ENCODE data around the gene FKBP14. TPM values are rescaled to one million over a fixed set of nuclear protein-coding genes. Genes with fewer than 3 reads are reported as not detected.

Gene FKBP14
- total and polyA plus RNA-seq, 8 donors, result 26.7 to 38.9 (median 32.4) TPM

- no peaks in the 10 kb centered on the region for H3K4me1 ChIP-seq
- no peak for TF ChIP-seq CTCF (IDR thresholded peaks at IDR 0.05)
- H3K27me3 ChIP-seq, result no peaks in the 10 kb centered on the region
- intact Hi-C loops (cut with DNase I), result no loop called here
- no peak for ATAC-seq
- no peak overlapping the region for H3K4me3 ChIP-seq
- H3K36me3 ChIP-seq, result peaks cover 0 to 34% of the 10 kb centered on the region in 2 donors
- no peak overlapping the region for H3K27ac ChIP-seq
- DNase-seq, result no peak
- no peaks in the 10 kb centered on the region for H3K9me3 ChIP-seq
These were observed 13.7 kb downstream of the FKBP14 start for GRCh38 chr7:30012757-30013156.

- no peak overlapping the region for H3K4me3 ChIP-seq
These were observed 16.5 kb downstream of the FKBP14 start for GRCh38 chr7:30010021-30010420.

GRCh38 chr7:30005464-30005863, 21.0 kb downstream of the FKBP14 start:
- Histone ChIP-seq H3K36me3 (no peaks in the 10 kb centered on the region), H3K4me3 (no peak overlapping the region), H3K27ac (no peak overlapping the region), H3K9me3 (no peaks in the 10 kb centered on the region), H3K4me1 (no peaks in the 10 kb centered on the region), H3K27me3 (no peaks in the 10 kb centered on the region)
- intact Hi-C loops (cut with DNase I), result no loop called here
- no peak for ATAC-seq
- DNase-seq, result no peak
- TF ChIP-seq CTCF (IDR thresholded peaks at IDR 0.05), result no peak

More at GRCh38 chr7:30010021-30010420, 16.5 kb downstream of the FKBP14 start:
- H3K27ac ChIP-seq, result no peak overlapping the region
- H3K36me3 ChIP-seq, result peaks cover 0 to 21% of the 10 kb centered on the region in 2 donors
- H3K9me3 ChIP-seq, result no peaks in the 10 kb centered on the region
- intact Hi-C loops (cut with DNase I), result no loop called here
- no peak for TF ChIP-seq CTCF (IDR thresholded peaks at IDR 0.05)
- DNase-seq, result no peak
- H3K4me1 ChIP-seq, result no peaks in the 10 kb centered on the region
- no peaks in the 10 kb centered on the region for H3K27me3 ChIP-seq
- no peak for ATAC-seq

- H3K4me3 ChIP-seq, result no peak overlapping the region
- TF ChIP-seq CTCF (IDR thresholded peaks at IDR 0.05), result no peak
- H3K27ac ChIP-seq, result no peak overlapping the region
- no peaks in the 10 kb centered on the region for H3K27me3 ChIP-seq
- H3K4me1 ChIP-seq, result no peaks in the 10 kb centered on the region
- H3K36me3 ChIP-seq, result no peaks in the 10 kb centered on the region
- intact Hi-C loops (cut with DNase I), result no loop called here
- ATAC-seq (no peak), DNase-seq (no peak)
- no peaks in the 10 kb centered on the region for H3K9me3 ChIP-seq
These were observed 23.4 kb downstream of the FKBP14 start for GRCh38 chr7:30003098-30003497.

GRCh38 chr7:30001998-30002397, 24.5 kb downstream of the FKBP14 start:
- Histone ChIP-seq H3K4me1 (no peaks in the 10 kb centered on the region), H3K4me3 (no peak overlapping the region), H3K27me3 (no peaks in the 10 kb centered on the region), H3K9me3 (peaks cover 0 to under 1% of the 10 kb centered on the region in 2 donors), H3K27ac (no peak overlapping the region), H3K36me3 (no peaks in the 10 kb centered on the region)
- intact Hi-C loops (cut with DNase I), result no loop called here
- no peak for TF ChIP-seq CTCF (IDR thresholded peaks at IDR 0.05)
- DNase-seq (no peak), ATAC-seq (no peak)
